Activated T-cell treated with anti-CD3 and anti-CD28 coated beads, Interleukin-2, amount 50 U/mL, for 48 hours (primary cell): ENCODE measurements around the gene GPRC5D.

Experiments used
- DNase-seq, 2 experiments: peaks; one replicate each; pipeline ENCODE4 v3.0.0-alpha.2; 2020

GPRC5D gene

GRCh38 chr12:12979126-12979525, 27.2 kb upstream of the GPRC5D start:
- no peak for DNase-seq

GRCh38 chr12:12977231-12977630, 25.3 kb upstream of the GPRC5D start:
- DNase-seq: no peak

- no peak for DNase-seq
Measured at GRCh38 chr12:12976366-12976765, 24.4 kb upstream of the GPRC5D start.

- no peak for DNase-seq
Measured at GRCh38 chr12:12975322-12976077, 23.5 kb upstream of the GPRC5D start.

GRCh38 chr12:12974211-12974610, 22.2 kb upstream of the GPRC5D start:
- no peak for DNase-seq

- DNase-seq: no peak
Measured at GRCh38 chr12:12973019-12973418, 21.0 kb upstream of the GPRC5D start.

- DNase-seq: no peak
Measured at GRCh38 chr12:12965836-12966235, 13.9 kb upstream of the GPRC5D start.

- DNase-seq: no peak
Measured at GRCh38 chr12:12964255-12964654, 12.3 kb upstream of the GPRC5D start.

- DNase-seq: no peak
Measured at GRCh38 chr12:12960639-12961209, 8.8 kb upstream of the GPRC5D start.

GRCh38 chr12:12958886-12959285, 6.9 kb upstream of the GPRC5D start:
- DNase-seq: no peak

- no peak for DNase-seq
Measured at GRCh38 chr12:12954878-12955625, 3.1 kb upstream of the GPRC5D start.

- no peak for DNase-seq
Measured at GRCh38 chr12:12954356-12954755, 2.4 kb upstream of the GPRC5D start.

- DNase-seq: no peak
Measured at GRCh38 chr12:12951504-12951903, 466 bp downstream of the GPRC5D start.

GRCh38 chr12:12947902-12948301, 4.1 kb downstream of the GPRC5D start:
- no peak for DNase-seq

- DNase-seq: no peak
Measured at GRCh38 chr12:12946686-12947355, 5.1 kb downstream of the GPRC5D start.

GRCh38 chr12:12945591-12945990, 6.4 kb downstream of the GPRC5D start:
- no peak for DNase-seq

GRCh38 chr12:12943586-12944260, 8.2 kb downstream of the GPRC5D start:
- DNase-seq: no peak

GRCh38 chr12:12941450-12942350, 10.3 kb downstream of the GPRC5D start:
- no peak for DNase-seq

GRCh38 chr12:12939888-12940287, 12.1 kb downstream of the GPRC5D start:
- DNase-seq: no peak

- DNase-seq: no peak
Measured at GRCh38 chr12:12938541-12938940, 13.4 kb downstream of the GPRC5D start.

GRCh38 chr12:12936983-12937491, 14.9 kb downstream of the GPRC5D start:
- DNase-seq: no peak

GRCh38 chr12:12934556-12934955, 17.4 kb downstream of the GPRC5D start:
- no peak for DNase-seq
